Progenitor cell of endocrine pancreas (in vitro differentiated cells): ENCODE results near the gene ARL6IP4. TPM values are rescaled to one million over a fixed set of nuclear protein-coding genes. Genes with fewer than 3 reads are reported as not detected.

Experiments
- DNase-seq: peaks from one replicate; pipeline ENCODE4 v3.0.0; 2021; ENCODE audit warnings: low spot score; ENCODE audit not compliant: unreplicated experiment
- H3K27ac Mint-ChIP-seq: 2 replicates; pipeline ENCODE4 v1.8.0; 2021; ENCODE audit warnings: mild to moderate bottlenecking, moderate library complexity, mixed read lengths
- H3K27me3 Mint-ChIP-seq: 2 replicates; pipeline ENCODE4 v1.8.0; 2021; ENCODE audit warnings: mixed read lengths
- H3K36me3 Mint-ChIP-seq: 2 replicates; pipeline ENCODE4 v1.8.0; 2022; ENCODE audit warnings: mixed read lengths; ENCODE audit not compliant: insufficient read depth
- H3K4me1 Mint-ChIP-seq: 2 replicates; pipeline ENCODE4 v1.8.0; 2021; ENCODE audit warnings: low read depth, mixed read lengths
- H3K4me3 Mint-ChIP-seq: 2 replicates; pipeline ENCODE4 v1.8.0; 2021; ENCODE audit warnings: low read depth, mild to moderate bottlenecking, moderate library complexity, mixed read lengths
- H3K9me3 Mint-ChIP-seq: 2 replicates; pipeline ENCODE4 v1.8.0; 2021; ENCODE audit warnings: low read depth, mixed read lengths
- microRNA-seq: library from miRNA; unstranded; fragments of <30 nt; microRNA quantifications from one replicate; pipeline ENCODE4 v1.1.0, GENCODE V29; 2020; ENCODE audit warnings: borderline number of aligned reads; ENCODE audit not compliant: unreplicated experiment
- total RNA-seq: library from RNA; stranded (reverse); gene quantifications from 2 replicates; pipeline ENCODE4 v1.2.1, GENCODE V29; 2021
- TF ChIP-seq, protein P1 (sequence below): fragments of 200-600 bp; sonication (generic); IDR thresholded peaks from one replicate; pipeline ENCODE4 v1.5.0; 2021; ENCODE audit warnings: antibody characterized with exemption, mild to moderate bottlenecking; ENCODE audit not compliant: unreplicated experiment

The ARL6IP4 gene
- total RNA-seq, 1 donor from 2014 or later = 122 TPM

DNA sequence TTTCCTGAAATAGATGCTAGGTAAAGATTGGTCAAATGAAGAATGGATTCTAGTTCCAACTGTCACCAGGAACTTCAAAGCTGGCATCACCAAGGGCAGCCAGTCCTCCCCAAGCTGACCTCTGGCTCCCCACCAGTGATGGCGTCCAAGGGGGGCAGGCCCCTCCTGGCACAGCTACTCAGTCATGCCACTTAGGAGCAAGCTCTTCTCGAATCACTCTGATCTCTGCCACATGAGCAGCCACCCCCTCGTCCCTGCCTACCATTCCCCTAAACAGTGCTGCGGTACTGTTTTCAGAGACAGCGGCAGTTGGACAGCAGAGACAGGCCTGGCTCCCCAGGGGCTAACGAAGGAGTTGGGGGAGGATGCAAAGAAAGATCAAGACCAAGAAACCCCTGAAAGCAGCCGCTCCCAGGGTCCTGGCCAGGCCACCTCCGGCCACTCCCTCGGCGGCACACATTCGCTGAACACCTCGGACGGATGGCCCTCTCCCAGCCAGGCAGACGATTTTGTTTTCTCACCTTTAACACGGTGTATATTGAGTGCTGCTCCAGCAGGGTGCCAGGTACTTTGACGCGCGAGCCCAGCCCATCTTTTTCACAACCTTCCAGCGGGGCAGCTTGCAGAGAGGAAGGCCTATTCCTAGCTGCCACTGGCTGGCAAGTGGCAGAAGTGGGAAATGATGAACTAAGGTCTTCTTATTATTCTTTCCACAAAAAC is 47.4 kb downstream of the ARL6IP4 start:
- TF ChIP-seq, protein P1, sequence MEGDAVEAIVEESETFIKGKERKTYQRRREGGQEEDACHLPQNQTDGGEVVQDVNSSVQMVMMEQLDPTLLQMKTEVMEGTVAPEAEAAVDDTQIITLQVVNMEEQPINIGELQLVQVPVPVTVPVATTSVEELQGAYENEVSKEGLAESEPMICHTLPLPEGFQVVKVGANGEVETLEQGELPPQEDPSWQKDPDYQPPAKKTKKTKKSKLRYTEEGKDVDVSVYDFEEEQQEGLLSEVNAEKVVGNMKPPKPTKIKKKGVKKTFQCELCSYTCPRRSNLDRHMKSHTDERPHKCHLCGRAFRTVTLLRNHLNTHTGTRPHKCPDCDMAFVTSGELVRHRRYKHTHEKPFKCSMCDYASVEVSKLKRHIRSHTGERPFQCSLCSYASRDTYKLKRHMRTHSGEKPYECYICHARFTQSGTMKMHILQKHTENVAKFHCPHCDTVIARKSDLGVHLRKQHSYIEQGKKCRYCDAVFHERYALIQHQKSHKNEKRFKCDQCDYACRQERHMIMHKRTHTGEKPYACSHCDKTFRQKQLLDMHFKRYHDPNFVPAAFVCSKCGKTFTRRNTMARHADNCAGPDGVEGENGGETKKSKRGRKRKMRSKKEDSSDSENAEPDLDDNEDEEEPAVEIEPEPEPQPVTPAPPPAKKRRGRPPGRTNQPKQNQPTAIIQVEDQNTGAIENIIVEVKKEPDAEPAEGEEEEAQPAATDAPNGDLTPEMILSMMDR = no peak
- peaks cover 7% of the 10 kb centered on the region for H3K27me3 Mint-ChIP-seq

DNA sequence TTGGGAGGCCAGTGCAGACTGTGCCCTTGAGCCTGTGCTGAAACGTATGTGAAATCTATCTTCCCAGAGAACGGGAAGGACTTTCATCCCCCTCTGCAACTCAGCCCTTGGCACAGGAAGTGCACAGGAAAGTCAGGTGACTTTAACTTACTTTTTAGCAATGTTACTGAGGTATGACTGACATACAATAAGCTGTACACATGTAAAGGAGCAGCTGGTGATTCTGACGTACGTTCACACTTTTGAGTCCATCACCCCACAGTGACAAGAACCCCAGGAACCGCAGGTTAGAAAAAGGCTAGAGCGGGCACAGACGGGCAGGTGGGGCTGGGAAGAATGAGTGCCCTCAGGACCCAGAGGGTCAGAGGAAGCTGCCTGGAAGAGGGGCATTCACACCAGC is 48.0 kb downstream of the ARL6IP4 start:
- H3K27me3 Mint-ChIP-seq = peaks cover 7% of the 10 kb centered on the region
- H3K4me3 Mint-ChIP-seq = no peak overlapping the region
- no peak overlapping the region for H3K27ac Mint-ChIP-seq
- H3K9me3 Mint-ChIP-seq = no peaks in the 10 kb centered on the region
- DNase-seq = no peak
- H3K4me1 Mint-ChIP-seq = no peaks in the 10 kb centered on the region
- TF ChIP-seq, protein P1 = no peak
- no peaks in the 10 kb centered on the region for H3K36me3 Mint-ChIP-seq

More for the DNA sequence above, 47.4 kb downstream of the ARL6IP4 start:
- no peak for DNase-seq
- no peaks in the 10 kb centered on the region for H3K4me1 Mint-ChIP-seq
- H3K27ac Mint-ChIP-seq = no peak overlapping the region
- H3K9me3 Mint-ChIP-seq = no peaks in the 10 kb centered on the region
- no peak overlapping the region for H3K4me3 Mint-ChIP-seq
- no peaks in the 10 kb centered on the region for H3K36me3 Mint-ChIP-seq

DNA sequence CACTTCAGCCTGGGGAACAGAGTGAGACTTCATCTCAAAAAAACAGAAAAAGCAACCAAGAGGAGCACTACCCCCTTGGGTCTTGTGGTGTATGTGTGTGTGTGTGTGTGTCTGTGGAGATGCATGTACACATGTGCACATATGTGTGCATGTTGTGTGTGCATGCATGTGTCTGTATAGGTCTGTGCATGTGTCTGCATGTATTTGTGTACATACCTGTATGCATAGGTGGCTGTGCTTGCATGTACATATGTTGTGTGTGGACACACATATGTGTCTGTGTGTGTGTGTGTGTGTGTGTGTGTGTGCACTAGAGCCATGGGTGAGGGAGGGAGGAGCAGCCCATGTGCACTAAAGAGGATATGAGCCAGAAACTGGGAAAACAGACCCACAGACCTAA is 49.1 kb downstream of the ARL6IP4 start:
- Mint-ChIP-seq H3K27ac (no peak overlapping the region), H3K4me1 (no peaks in the 10 kb centered on the region), H3K9me3 (no peaks in the 10 kb centered on the region), H3K27me3 (peaks cover 7% of the 10 kb centered on the region), H3K36me3 (no peaks in the 10 kb centered on the region), H3K4me3 (no peak overlapping the region)
- TF ChIP-seq, protein P1 = no peak
- no peak for DNase-seq

DNA sequence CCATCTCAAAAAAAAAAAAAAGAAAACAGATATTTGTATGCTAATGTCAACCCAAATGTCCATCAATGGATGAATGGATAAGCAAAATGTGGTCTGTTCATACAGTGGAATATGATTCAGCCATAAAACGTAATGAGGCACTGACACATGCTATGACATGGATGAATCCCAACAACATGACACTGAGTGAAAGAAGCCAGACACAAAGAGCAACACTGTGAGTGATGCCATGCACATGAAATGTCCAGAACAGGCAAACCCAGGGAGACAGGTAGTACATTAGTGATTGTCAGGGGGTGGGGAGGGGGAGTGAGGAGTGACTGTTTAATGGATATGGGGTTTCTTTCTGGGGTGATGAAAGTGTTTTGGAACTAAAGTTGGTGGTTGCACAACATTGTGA is 50.2 kb downstream of the ARL6IP4 start:
- no peak for DNase-seq
- no peaks in the 10 kb centered on the region for H3K4me1 Mint-ChIP-seq
- H3K27ac Mint-ChIP-seq = no peak overlapping the region
- no peaks in the 10 kb centered on the region for H3K9me3 Mint-ChIP-seq
- H3K36me3 Mint-ChIP-seq = no peaks in the 10 kb centered on the region
- H3K4me3 Mint-ChIP-seq = no peak overlapping the region
- H3K27me3 Mint-ChIP-seq = peaks cover 7% of the 10 kb centered on the region
- TF ChIP-seq, protein P1 = no peak

DNA sequence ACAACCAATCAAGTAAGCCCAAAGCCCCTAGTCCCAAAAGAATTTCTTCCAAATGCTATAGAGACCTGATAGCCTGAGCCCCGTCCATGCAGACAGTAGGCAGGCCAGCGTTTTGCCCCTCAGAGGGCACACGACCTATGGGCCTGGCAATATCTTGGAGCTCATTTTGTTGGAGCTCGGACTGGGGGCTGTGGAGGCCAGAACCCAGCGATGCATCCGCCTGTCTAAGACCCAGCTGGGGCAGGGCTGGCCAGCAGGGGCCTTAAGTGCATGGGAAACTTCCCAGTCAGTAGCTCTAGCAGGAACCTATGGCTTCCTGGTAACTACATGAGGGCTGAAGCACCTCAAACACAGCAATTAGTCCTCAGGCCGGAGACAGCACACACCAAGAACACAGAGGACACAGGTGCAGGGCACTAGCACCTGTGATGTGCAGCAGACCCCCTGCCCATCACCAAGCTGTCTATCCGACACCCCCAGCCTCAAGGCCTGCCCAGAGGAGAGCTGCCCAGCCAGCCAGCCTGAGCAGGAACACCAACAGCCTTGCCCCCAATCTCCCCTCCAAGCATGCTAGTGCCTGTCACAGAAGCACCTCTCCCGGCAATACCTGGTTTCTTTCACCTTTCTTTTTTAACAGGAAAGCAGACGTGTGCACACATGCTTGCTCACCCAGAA is 50.8 kb downstream of the ARL6IP4 start:
- no peaks in the 10 kb centered on the region for H3K9me3 Mint-ChIP-seq
- TF ChIP-seq, protein P1 = no peak
- no peaks in the 10 kb centered on the region for H3K36me3 Mint-ChIP-seq
- peaks cover 7% of the 10 kb centered on the region for H3K27me3 Mint-ChIP-seq
- DNase-seq = no peak
- H3K4me3 Mint-ChIP-seq = no peak overlapping the region
- no peak overlapping the region for H3K27ac Mint-ChIP-seq
- no peaks in the 10 kb centered on the region for H3K4me1 Mint-ChIP-seq

Small RNAs within 50 kb of the gene (microRNA-seq; reads per million reads assigned to microRNA genes)
- gene MIR4304 = not detected

Other genes with a start within 250 kb of the ARL6IP4 start
- gene HCAR1, start 249.8 kb upstream of the ARL6IP4 start, total RNA-seq = 0.22 and 0.62 TPM in 2 replicates
- gene DENR, start 227.9 kb upstream of the ARL6IP4 start, total RNA-seq = 67.8 and 68.4 TPM in 2 replicates
- 0.80 and 0.81 TPM in 2 replicates for gene CCDC62, start 206.1 kb upstream of the ARL6IP4 start, total RNA-seq
- gene HIP1R, start 145.2 kb upstream of the ARL6IP4 start, total RNA-seq = 61.1 and 68.8 TPM in 2 replicates
- gene VPS37B, start 84.6 kb upstream of the ARL6IP4 start, total RNA-seq = 22.9 and 24.2 TPM in 2 replicates
- 10.4 and 10.5 TPM in 2 replicates for gene ABCB9, start 14.2 kb upstream of the ARL6IP4 start, total RNA-seq
- gene OGFOD2, start 5.4 kb upstream of the ARL6IP4 start, total RNA-seq = 16.1 and 16.8 TPM in 2 replicates
- gene PITPNM2, start 170.4 kb downstream of the ARL6IP4 start, total RNA-seq = 2.1 and 2.6 TPM in 2 replicates